Measurements from ENCODE around the gene MFGE8.

MFGE8 gene

DNA sequence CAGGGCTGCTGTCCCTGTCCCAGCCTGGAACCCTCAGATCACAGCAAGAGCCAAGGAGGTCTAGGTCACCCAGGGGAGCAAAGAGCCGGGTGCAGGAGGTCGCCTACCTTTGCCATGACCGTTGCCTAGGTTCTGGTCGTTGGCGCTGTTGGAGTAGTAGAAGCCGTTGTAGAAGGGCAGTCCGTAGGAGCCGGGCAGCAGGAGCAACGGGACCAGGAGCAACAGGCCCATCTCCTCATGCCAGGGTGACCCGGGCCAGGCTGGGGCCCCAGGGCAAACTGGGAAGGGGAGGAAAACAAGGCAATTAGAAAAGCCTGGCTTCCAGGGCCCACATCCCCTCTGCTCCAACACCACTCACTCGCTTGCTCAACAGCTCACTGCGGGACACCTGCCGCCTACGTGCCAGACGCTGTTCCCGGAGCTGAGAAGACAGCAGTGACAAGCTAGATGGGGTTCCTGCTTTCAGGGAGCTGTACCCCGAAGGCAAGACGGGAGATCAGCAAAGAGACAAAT is 26.1 kb downstream of the MFGE8 start:
- no peaks in the 10 kb centered on the region for H3K9me3 Mint-ChIP-seq

GRCh38 chr15:88882785-88883184 is 30.4 kb downstream of the MFGE8 start:
- no peak for ATAC-seq (replicated peaks)

More for the DNA sequence above, 26.1 kb downstream of the MFGE8 start:
- no peaks in the 10 kb centered on the region for H3K4me1 Mint-ChIP-seq (ENCODE audit: low read depth in 2 of 2)
- DNase-seq (no peak), ATAC-seq (replicated peaks) (no peak)
- peaks cover 11% of the 10 kb centered on the region for H3K36me3 Mint-ChIP-seq (ENCODE audit: insufficient read depth)
- no peak overlapping the region for H3K27ac Mint-ChIP-seq
- H3K4me3 Mint-ChIP-seq = no peak overlapping the region
- no peaks in the 10 kb centered on the region for H3K27me3 Mint-ChIP-seq

DNA sequence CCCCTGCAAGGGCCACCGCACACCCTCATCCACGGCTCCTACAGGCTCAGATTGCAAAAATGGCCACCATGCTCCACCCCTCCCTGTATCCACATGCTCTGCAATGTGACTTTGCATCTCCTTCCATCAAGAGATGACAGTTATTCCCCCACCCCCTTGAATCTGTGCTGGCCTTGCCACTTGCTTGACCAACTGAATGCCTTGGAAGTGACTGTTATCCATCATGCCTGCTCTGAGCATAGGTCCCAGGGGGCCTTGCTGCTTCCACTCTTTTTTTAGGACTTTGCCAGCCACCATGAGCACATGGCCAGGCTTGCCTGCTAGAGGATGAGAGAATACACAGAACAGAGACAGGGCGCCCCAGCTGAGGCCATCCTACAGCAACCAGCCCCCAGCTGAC is 31.4 kb downstream of the MFGE8 start:
- Mint-ChIP-seq H3K36me3 (ENCODE audit: insufficient read depth) (peaks cover 14% of the 10 kb centered on the region), H3K9me3 (no peaks in the 10 kb centered on the region), H3K4me3 (no peak overlapping the region), H3K4me1 (ENCODE audit: low read depth in 2 of 2) (no peaks in the 10 kb centered on the region), H3K27ac (peak overlapping the region in 1 of 2 donors; percentile 27), H3K27me3 (no peaks in the 10 kb centered on the region)
- ATAC-seq (replicated peaks) (no peak), DNase-seq (no peak)

More at GRCh38 chr15:88882785-88883184, 30.4 kb downstream of the MFGE8 start:
- Mint-ChIP-seq H3K27me3 (no peaks in the 10 kb centered on the region), H3K4me1 (ENCODE audit: low read depth in 2 of 2) (no peaks in the 10 kb centered on the region), H3K27ac (no peak overlapping the region), H3K36me3 (ENCODE audit: insufficient read depth) (peaks cover 17% of the 10 kb centered on the region), H3K9me3 (no peaks in the 10 kb centered on the region), H3K4me3 (no peak overlapping the region)
- no peak for DNase-seq

DNA sequence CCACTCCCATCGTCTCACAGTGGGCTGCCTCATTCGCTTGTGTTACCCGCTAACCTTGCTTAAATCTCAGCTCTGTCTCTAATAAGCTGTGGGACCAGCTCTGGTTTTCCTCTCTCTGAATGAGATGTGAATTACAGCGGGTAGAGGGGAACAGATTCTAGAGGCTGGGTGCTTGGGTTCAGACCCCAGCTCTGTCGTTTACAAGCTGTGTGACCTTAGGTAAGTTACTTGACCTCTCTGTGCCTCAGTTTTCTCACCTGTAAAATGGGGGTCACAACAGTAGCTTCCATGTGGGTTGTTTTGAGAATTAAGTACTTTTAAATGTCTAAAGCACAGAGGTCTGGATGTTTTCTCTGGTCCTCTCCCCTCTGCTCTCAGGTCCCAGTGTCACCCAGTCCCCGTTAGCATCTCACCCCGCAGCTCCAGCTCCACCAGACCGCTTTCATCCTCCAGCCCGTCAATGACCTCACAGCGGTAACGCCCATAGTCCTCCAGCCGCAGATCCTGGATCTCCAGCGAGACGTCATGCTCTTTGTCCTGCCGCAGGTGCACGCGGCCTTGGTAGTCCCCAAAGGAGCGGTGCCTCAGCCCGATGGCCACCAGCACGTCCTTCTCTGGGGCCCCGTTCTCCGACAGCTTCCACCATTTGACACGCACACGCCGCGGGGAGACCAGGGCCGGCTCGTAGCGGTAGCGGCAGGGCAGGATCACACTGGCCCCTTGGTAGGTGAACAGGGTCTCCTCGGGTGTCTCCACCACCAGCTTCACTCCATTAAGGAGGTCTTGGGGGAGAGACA is 32.0 kb downstream of the MFGE8 start:
- ATAC-seq (replicated peaks) (no peak), DNase-seq (no peak)
- Mint-ChIP-seq H3K27me3 (no peaks in the 10 kb centered on the region), H3K27ac (peak overlapping the region in 1 of 2 donors; percentile 27), H3K9me3 (no peaks in the 10 kb centered on the region), H3K36me3 (ENCODE audit: insufficient read depth) (peaks cover 16% of the 10 kb centered on the region), H3K4me1 (ENCODE audit: low read depth in 2 of 2) (peaks cover 0 to 2% of the 10 kb centered on the region in 2 donors), H3K4me3 (no peak overlapping the region)

DNA sequence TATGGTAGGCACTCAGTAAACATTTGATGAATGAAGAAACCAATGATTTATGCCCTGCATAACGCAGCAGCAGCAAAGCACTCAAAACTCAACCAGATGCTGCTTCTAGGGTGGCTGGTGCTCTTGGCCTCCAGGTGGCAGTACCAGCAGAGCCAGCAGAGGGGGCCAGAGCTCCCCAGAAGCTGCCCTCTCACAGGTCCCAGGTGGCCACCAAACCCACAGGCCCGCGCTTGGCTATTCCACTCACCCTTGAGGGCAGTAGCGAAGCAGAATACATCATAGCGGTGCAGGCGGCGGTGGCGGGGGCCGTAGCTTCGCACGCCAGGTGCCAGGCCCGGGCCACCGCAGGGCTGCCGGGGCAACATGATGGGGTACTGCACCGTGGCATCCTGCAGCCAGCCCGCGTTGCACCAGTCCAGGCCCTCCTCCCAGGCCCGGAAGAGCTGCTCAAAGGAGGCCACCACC is 34.4 kb downstream of the MFGE8 start:
- ATAC-seq (replicated peaks) = peak; percentile 32
- peaks cover 12% of the 10 kb centered on the region for H3K36me3 Mint-ChIP-seq (ENCODE audit: insufficient read depth)
- H3K27me3 Mint-ChIP-seq = peaks cover 0 to under 1% of the 10 kb centered on the region in 2 donors
- no peaks in the 10 kb centered on the region for H3K9me3 Mint-ChIP-seq
- no peak overlapping the region for H3K27ac Mint-ChIP-seq
- H3K4me3 Mint-ChIP-seq = no peak overlapping the region
- DNase-seq = peak in 1 of 3 experiments; percentile 10
- H3K4me1 Mint-ChIP-seq (ENCODE audit: low read depth in 2 of 2) = peaks cover 0 to 2% of the 10 kb centered on the region in 2 donors

- Mint-ChIP-seq H3K4me3 (no peak overlapping the region), H3K27ac (no peak overlapping the region), H3K4me1 (ENCODE audit: low read depth in 2 of 2) (peaks cover 0 to 2% of the 10 kb centered on the region in 2 donors), H3K9me3 (no peaks in the 10 kb centered on the region), H3K36me3 (ENCODE audit: insufficient read depth) (peaks cover 9% of the 10 kb centered on the region), H3K27me3 (peaks cover 0 to 8% of the 10 kb centered on the region in 2 donors)
- DNase-seq (no peak), ATAC-seq (replicated peaks) (no peak)
These were observed 35.3 kb downstream of the MFGE8 start for GRCh38 chr15:88877906-88878305.

GRCh38 chr15:88877415-88877814 is 35.8 kb downstream of the MFGE8 start:
- Mint-ChIP-seq H3K4me3 (no peak overlapping the region), H3K27ac (no peak overlapping the region), H3K27me3 (peaks cover 0 to 13% of the 10 kb centered on the region in 2 donors), H3K4me1 (ENCODE audit: low read depth in 2 of 2) (peaks cover 0 to 2% of the 10 kb centered on the region in 2 donors), H3K36me3 (ENCODE audit: insufficient read depth) (peaks cover 9% of the 10 kb centered on the region), H3K9me3 (no peaks in the 10 kb centered on the region)
- ATAC-seq (replicated peaks) (no peak), DNase-seq (no peak)

GRCh38 chr15:88876573-88876972 is 36.6 kb downstream of the MFGE8 start:
- Mint-ChIP-seq H3K36me3 (ENCODE audit: insufficient read depth) (peaks cover 9% of the 10 kb centered on the region), H3K4me3 (no peak overlapping the region), H3K9me3 (no peaks in the 10 kb centered on the region), H3K27ac (no peak overlapping the region), H3K27me3 (peaks cover 0 to 19% of the 10 kb centered on the region in 2 donors), H3K4me1 (ENCODE audit: low read depth in 2 of 2) (peaks cover 0 to 2% of the 10 kb centered on the region in 2 donors)
- ATAC-seq (replicated peaks) (no peak), DNase-seq (no peak)

GRCh38 chr15:88874684-88875083 is 38.5 kb downstream of the MFGE8 start:
- no peaks in the 10 kb centered on the region for H3K9me3 Mint-ChIP-seq
- ATAC-seq (replicated peaks) = no peak
- H3K36me3 Mint-ChIP-seq (ENCODE audit: insufficient read depth) = peaks cover 4% of the 10 kb centered on the region
- DNase-seq = no peak
- no peak overlapping the region for H3K4me3 Mint-ChIP-seq
- H3K27me3 Mint-ChIP-seq = peaks cover 14 to 24% of the 10 kb centered on the region in 2 donors
- peak overlapping the region in 1 of 2 donors; percentile 23 for H3K27ac Mint-ChIP-seq
- H3K4me1 Mint-ChIP-seq (ENCODE audit: low read depth in 2 of 2) = peaks cover 0 to 4% of the 10 kb centered on the region in 2 donors

GRCh38 chr15:88874275-88874674 is 38.9 kb downstream of the MFGE8 start:
- peaks cover 0 to 4% of the 10 kb centered on the region in 2 donors for H3K4me1 Mint-ChIP-seq (ENCODE audit: low read depth in 2 of 2)

GRCh38 chr15:88873786-88874185 is 39.4 kb downstream of the MFGE8 start:
- no peak overlapping the region for H3K4me3 Mint-ChIP-seq
- peaks cover 4% of the 10 kb centered on the region for H3K36me3 Mint-ChIP-seq (ENCODE audit: insufficient read depth)
- ATAC-seq (replicated peaks) = no peak
- peaks cover 14 to 27% of the 10 kb centered on the region in 2 donors for H3K27me3 Mint-ChIP-seq
- H3K4me1 Mint-ChIP-seq (ENCODE audit: low read depth in 2 of 2) = peaks cover 0 to 4% of the 10 kb centered on the region in 2 donors
- no peaks in the 10 kb centered on the region for H3K9me3 Mint-ChIP-seq
- no peak overlapping the region for H3K27ac Mint-ChIP-seq
- no peak for DNase-seq

More at GRCh38 chr15:88874275-88874674, 38.9 kb downstream of the MFGE8 start:
- H3K36me3 Mint-ChIP-seq (ENCODE audit: insufficient read depth) = peaks cover 4% of the 10 kb centered on the region
- H3K9me3 Mint-ChIP-seq = no peaks in the 10 kb centered on the region
- peak overlapping the region in 1 of 2 donors; percentile 23 for H3K27ac Mint-ChIP-seq
- H3K27me3 Mint-ChIP-seq = peaks cover 14 to 27% of the 10 kb centered on the region in 2 donors
- H3K4me3 Mint-ChIP-seq = no peak overlapping the region
- no peak for DNase-seq
- no peak for ATAC-seq (replicated peaks)

DNA sequence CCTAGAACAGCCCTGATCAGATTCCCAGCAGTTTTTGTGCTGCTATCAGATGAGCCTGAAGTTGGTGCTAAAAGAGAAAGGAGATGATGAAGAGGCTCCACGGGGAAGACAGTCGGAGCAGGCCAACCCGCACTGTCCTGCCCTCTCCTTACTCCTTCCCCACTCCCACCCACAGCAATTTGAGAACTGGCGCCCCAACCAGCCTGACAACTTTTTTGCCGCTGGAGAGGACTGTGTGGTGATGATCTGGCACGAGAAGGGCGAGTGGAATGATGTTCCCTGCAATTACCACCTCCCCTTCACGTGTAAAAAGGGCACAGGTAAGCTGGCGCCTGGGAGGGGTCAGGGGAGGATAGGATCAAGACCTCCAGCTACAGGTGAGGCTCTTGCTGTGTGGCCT is 40.5 kb downstream of the MFGE8 start:
- ATAC-seq (replicated peaks) (no peak), DNase-seq (no peak)
- H3K4me3 Mint-ChIP-seq = no peak overlapping the region
- peaks cover 14 to 27% of the 10 kb centered on the region in 2 donors for H3K27me3 Mint-ChIP-seq
- no peaks in the 10 kb centered on the region for H3K9me3 Mint-ChIP-seq
- H3K36me3 Mint-ChIP-seq (ENCODE audit: insufficient read depth) = peaks cover 4% of the 10 kb centered on the region
- H3K27ac Mint-ChIP-seq = no peak overlapping the region
- peaks cover 0 to 4% of the 10 kb centered on the region in 2 donors for H3K4me1 Mint-ChIP-seq (ENCODE audit: low read depth in 2 of 2)

- Mint-ChIP-seq H3K9me3 (no peaks in the 10 kb centered on the region), H3K4me1 (ENCODE audit: low read depth in 2 of 2) (peaks cover 0 to 4% of the 10 kb centered on the region in 2 donors), H3K4me3 (no peak overlapping the region), H3K36me3 (ENCODE audit: insufficient read depth) (peaks cover 4% of the 10 kb centered on the region), H3K27ac (no peak overlapping the region), H3K27me3 (peaks cover 14 to 27% of the 10 kb centered on the region in 2 donors)
- ATAC-seq (replicated peaks) (no peak), DNase-seq (no peak)
These were observed 41.1 kb downstream of the MFGE8 start for GRCh38 chr15:88872106-88872505.

DNA sequence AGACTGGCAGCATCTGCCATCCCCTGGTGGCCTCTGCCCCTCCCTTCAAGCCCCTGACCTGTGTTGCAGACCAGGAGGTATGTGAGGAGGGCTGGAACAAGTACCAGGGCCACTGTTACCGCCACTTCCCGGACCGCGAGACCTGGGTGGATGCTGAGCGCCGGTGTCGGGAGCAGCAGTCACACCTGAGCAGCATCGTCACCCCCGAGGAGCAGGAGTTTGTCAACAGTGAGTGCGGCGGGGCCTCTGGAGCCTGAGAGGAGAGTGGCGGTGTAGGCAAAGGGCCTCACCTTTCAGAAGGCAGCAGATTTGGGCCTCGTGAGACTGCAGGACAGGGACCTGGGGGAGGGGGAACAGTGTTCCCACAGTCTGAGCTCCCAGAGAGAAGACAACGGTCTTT is 41.9 kb downstream of the MFGE8 start:
- H3K27ac Mint-ChIP-seq = no peak overlapping the region
- H3K9me3 Mint-ChIP-seq = no peaks in the 10 kb centered on the region
- ATAC-seq (replicated peaks) (no peak), DNase-seq (no peak)
- H3K4me1 Mint-ChIP-seq (ENCODE audit: low read depth in 2 of 2) = peaks cover 0 to 2% of the 10 kb centered on the region in 2 donors
- peaks cover 14 to 27% of the 10 kb centered on the region in 2 donors for H3K27me3 Mint-ChIP-seq
- no peak overlapping the region for H3K4me3 Mint-ChIP-seq
- peaks cover 3% of the 10 kb centered on the region for H3K36me3 Mint-ChIP-seq (ENCODE audit: insufficient read depth)

Measured in effector memory CD8-positive, alpha-beta T cell (primary cell).